ENCODE results near the gene SIPA1L2.

Gene SIPA1L2

GRCh38 chr1:232589812-232590743, 39.9 kb downstream of the SIPA1L2 start:
- DNase-seq (ENCODE audit: low read depth in 2 of 2) = no peak

- DNase-seq (ENCODE audit: low read depth in 2 of 2) = no peak
Measured at GRCh38 chr1:232589111-232589811, 40.7 kb downstream of the SIPA1L2 start.

DNA sequence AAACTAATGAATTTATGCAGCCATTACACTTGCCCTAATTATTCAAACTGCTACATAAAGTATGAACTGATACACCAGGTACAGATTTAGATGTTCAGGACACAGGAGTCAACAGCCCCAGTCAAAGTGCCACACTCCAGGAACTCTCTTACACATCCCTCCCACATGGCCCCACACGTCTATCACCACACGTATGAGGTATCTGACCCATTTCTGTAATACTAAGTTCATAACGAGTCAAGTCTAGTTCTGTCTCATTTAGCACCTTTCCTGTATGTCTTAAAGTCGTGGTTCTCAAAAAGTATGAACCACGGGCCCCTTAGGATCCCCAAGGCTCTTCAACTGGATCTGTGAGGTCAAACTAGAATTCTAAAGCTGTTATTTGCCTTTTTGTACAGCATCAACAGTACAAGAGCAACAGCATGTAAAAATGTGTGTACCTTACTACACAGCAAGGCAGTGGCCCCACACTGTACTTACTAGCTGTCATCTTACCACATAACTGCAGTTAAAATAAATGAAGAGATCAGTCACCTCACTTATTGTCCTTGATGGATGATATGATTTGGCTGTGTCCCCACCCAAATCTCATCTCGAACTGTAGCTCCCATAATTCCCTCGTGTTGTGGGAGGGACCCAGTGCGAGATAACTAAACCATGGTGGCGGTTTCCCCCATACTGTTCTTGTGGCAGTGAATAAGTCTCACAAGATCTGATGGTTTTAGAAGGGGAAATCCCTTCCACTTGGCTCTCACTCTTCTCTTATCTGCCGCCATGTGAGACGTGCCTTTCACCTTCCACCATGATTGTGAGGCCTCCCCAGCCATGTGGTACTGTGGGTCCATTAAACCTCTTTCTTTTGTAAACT, 42.6 kb downstream of the SIPA1L2 start:
- no peak for DNase-seq (ENCODE audit: low read depth in 2 of 2)

DNA sequence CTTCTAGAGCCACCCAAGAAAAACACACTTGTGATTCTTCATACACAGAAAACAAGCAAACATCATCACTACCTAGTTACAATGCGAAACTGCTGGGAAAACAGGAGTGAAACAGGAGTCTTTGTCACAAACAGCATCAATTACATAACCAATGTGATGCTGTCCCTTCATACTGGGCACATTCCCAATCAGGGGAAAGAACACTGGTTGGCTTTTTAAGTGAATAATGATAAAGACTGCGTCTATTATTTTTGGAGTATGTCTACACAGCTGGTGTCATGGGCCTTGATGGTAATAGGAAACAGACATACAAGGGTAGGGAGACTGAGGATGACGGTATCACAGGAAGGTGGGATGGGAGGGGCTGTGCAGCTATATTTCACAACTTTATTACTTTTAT, 43.3 kb downstream of the SIPA1L2 start:
- DNase-seq (ENCODE audit: low read depth in 2 of 2) = no peak

- no peak for DNase-seq (ENCODE audit: low read depth in 2 of 2)
Measured at GRCh38 chr1:232585486-232585885, 44.4 kb downstream of the SIPA1L2 start.

GRCh38 chr1:232581932-232582331, 48.0 kb downstream of the SIPA1L2 start:
- no peak for DNase-seq (ENCODE audit: low read depth in 2 of 2)
